Measurements from ENCODE around the gene TNFSF4. TPM values are rescaled to one million over a fixed set of nuclear protein-coding genes. Genes with fewer than 3 reads are reported as not detected.
"Not testable (repeated sequence)": the region's sequence is repeated elsewhere in the genome, so short reads cannot be mapped to it uniquely, and the experiment has no call there.

Gene TNFSF4
- total RNA-seq, 3 donors from 2014 or later (not counting 1 experiment from before 2014, with no cell fraction given), result 1.7 to 3.7 (median 2.9) TPM

- TF ChIP-seq CTCF (IDR thresholded peaks at IDR 0.05), result no peak
Measured at GRCh38 chr1:173164178-173164577, 43.0 kb downstream of the TNFSF4 start.

GRCh38 chr1:173163222-173163621, 43.9 kb downstream of the TNFSF4 start:
- H3K36me3 ChIP-seq (ENCODE audit: control insufficient read depth, insufficient read depth, low read length), result no peaks in the 10 kb centered on the region
- Mint-ChIP-seq H3K4me1 (peaks cover 0 to 4% of the 10 kb centered on the region in 2 donors), H3K36me3 (no peaks in the 10 kb centered on the region), H3K4me3 (no peak overlapping the region), H3K9me3 (no peaks in the 10 kb centered on the region), H3K27ac (no peak overlapping the region), H3K27me3 (ENCODE audit: low read depth in 2 of 2) (no peaks in the 10 kb centered on the region)
- no peaks in the 10 kb centered on the region for H3K4me1 ChIP-seq (ENCODE audit: control insufficient read depth, insufficient read depth, low read length)
- no peak overlapping the region for H3K27ac ChIP-seq (ENCODE audit: low read length)
- H3K27me3 ChIP-seq (ENCODE audit: control insufficient read depth, insufficient read depth, low read length), result no peaks in the 10 kb centered on the region
- no peak for TF ChIP-seq CTCF (IDR thresholded peaks at IDR 0.05)
- ATAC-seq, result no peak
- DNase-seq, result no peak
- intact Hi-C loops (cut with micrococcal nuclease), result no loop called here
- WGBS (ENCODE audit: insufficient coverage), result 92% methylated on average over 2 of the region's 2 CpGs
- no peak overlapping the region for H3K4me3 ChIP-seq (ENCODE audit: low read length)
- no peaks in the 10 kb centered on the region for H3K9me3 ChIP-seq (ENCODE audit: control insufficient read depth, insufficient read depth, low read length)

More at GRCh38 chr1:173164178-173164577, 43.0 kb downstream of the TNFSF4 start:
- Mint-ChIP-seq H3K4me3 (no peak overlapping the region), H3K4me1 (peaks cover 0 to 4% of the 10 kb centered on the region in 2 donors), H3K36me3 (no peaks in the 10 kb centered on the region), H3K27ac (no peak overlapping the region), H3K27me3 (ENCODE audit: low read depth in 2 of 2) (peaks cover 0 to 9% of the 10 kb centered on the region in 2 donors), H3K9me3 (no peaks in the 10 kb centered on the region)
- no peak overlapping the region for H3K4me3 ChIP-seq (ENCODE audit: low read length)
- no peaks in the 10 kb centered on the region for H3K9me3 ChIP-seq (ENCODE audit: control insufficient read depth, insufficient read depth, low read length)
- no peak for ATAC-seq
- H3K4me1 ChIP-seq (ENCODE audit: control insufficient read depth, insufficient read depth, low read length), result no peaks in the 10 kb centered on the region
- DNase-seq, result no peak
- H3K27ac ChIP-seq (ENCODE audit: low read length), result no peak overlapping the region
- intact Hi-C loops (cut with micrococcal nuclease), result no loop called here
- WGBS (ENCODE audit: insufficient coverage), result 90% methylated on average over 1 of the region's 1 CpG
- no peaks in the 10 kb centered on the region for H3K27me3 ChIP-seq (ENCODE audit: control insufficient read depth, insufficient read depth, low read length)
- no peaks in the 10 kb centered on the region for H3K36me3 ChIP-seq (ENCODE audit: control insufficient read depth, insufficient read depth, low read length)

GRCh38 chr1:173162601-173163000, 44.5 kb downstream of the TNFSF4 start:
- H3K27ac Mint-ChIP-seq, result no peak overlapping the region
- DNase-seq (no peak), ATAC-seq (no peak)
- peaks cover 0 to 4% of the 10 kb centered on the region in 2 donors for H3K4me1 Mint-ChIP-seq
- Histone ChIP-seq H3K4me3 (ENCODE audit: low read length) (no peak overlapping the region), H3K36me3 (ENCODE audit: control insufficient read depth, insufficient read depth, low read length) (no peaks in the 10 kb centered on the region), H3K27ac (ENCODE audit: low read length) (no peak overlapping the region), H3K9me3 (ENCODE audit: control insufficient read depth, insufficient read depth, low read length) (no peaks in the 10 kb centered on the region), H3K27me3 (ENCODE audit: control insufficient read depth, insufficient read depth, low read length) (no peaks in the 10 kb centered on the region), H3K4me1 (ENCODE audit: control insufficient read depth, insufficient read depth, low read length) (no peaks in the 10 kb centered on the region)
- no CpG with 5 or more reads among the region's 1 CpG for WGBS (ENCODE audit: insufficient coverage)
- H3K4me3 Mint-ChIP-seq, result no peak overlapping the region
- H3K9me3 Mint-ChIP-seq, result no peaks in the 10 kb centered on the region
- no peak for TF ChIP-seq CTCF (IDR thresholded peaks at IDR 0.05)
- H3K27me3 Mint-ChIP-seq (ENCODE audit: low read depth in 2 of 2), result no peaks in the 10 kb centered on the region
- no peaks in the 10 kb centered on the region for H3K36me3 Mint-ChIP-seq
- intact Hi-C loops (cut with micrococcal nuclease), result no loop called here

GRCh38 chr1:173161510-173162221, 45.5 kb downstream of the TNFSF4 start:
- no peak for DNase-seq
- intact Hi-C loops (cut with micrococcal nuclease), result no loop called here
- Histone ChIP-seq H3K4me1 (ENCODE audit: control insufficient read depth, insufficient read depth, low read length) (no peaks in the 10 kb centered on the region), H3K4me3 (ENCODE audit: low read length) (no peak overlapping the region), H3K27me3 (ENCODE audit: control insufficient read depth, insufficient read depth, low read length) (no peaks in the 10 kb centered on the region), H3K36me3 (ENCODE audit: control insufficient read depth, insufficient read depth, low read length) (no peaks in the 10 kb centered on the region), H3K27ac (ENCODE audit: low read length) (no peak overlapping the region), H3K9me3 (ENCODE audit: control insufficient read depth, insufficient read depth, low read length) (no peaks in the 10 kb centered on the region)
- H3K9me3 Mint-ChIP-seq, result no peaks in the 10 kb centered on the region
- H3K27me3 Mint-ChIP-seq (ENCODE audit: low read depth in 2 of 2), result no peaks in the 10 kb centered on the region
- peaks cover 0 to 4% of the 10 kb centered on the region in 2 donors for H3K4me1 Mint-ChIP-seq
- WGBS (ENCODE audit: insufficient coverage), result 75% methylated on average over 1 of the region's 3 CpGs
- H3K36me3 Mint-ChIP-seq, result no peaks in the 10 kb centered on the region
- TF ChIP-seq CTCF (IDR thresholded peaks at IDR 0.05), result no peak
- no peak overlapping the region for H3K27ac Mint-ChIP-seq
- no peak for ATAC-seq
- no peak overlapping the region for H3K4me3 Mint-ChIP-seq

GRCh38 chr1:173153964-173154363, 53.2 kb downstream of the TNFSF4 start:
- H3K27ac ChIP-seq (ENCODE audit: low read length); H3K4me3 ChIP-seq (ENCODE audit: low read length); H3K4me1 ChIP-seq (ENCODE audit: control insufficient read depth, insufficient read depth, low read length); DNase-seq; ATAC-seq; intact Hi-C loops (cut with micrococcal nuclease); H3K9me3 Mint-ChIP-seq; H3K27me3 ChIP-seq (ENCODE audit: control insufficient read depth, insufficient read depth, low read length); H3K36me3 ChIP-seq (ENCODE audit: control insufficient read depth, insufficient read depth, low read length); H3K4me1 Mint-ChIP-seq; H3K27me3 Mint-ChIP-seq (ENCODE audit: low read depth in 2 of 2); H3K4me3 Mint-ChIP-seq; H3K36me3 Mint-ChIP-seq; H3K27ac Mint-ChIP-seq; H3K9me3 ChIP-seq (ENCODE audit: control insufficient read depth, insufficient read depth, low read length): not testable (repeated sequence)
- 95% methylated on average over 9 of the region's 9 CpGs for WGBS (ENCODE audit: insufficient coverage)
